SK-N-SH (cell line): ENCODE measurements around the gene AOAH. TPM values are rescaled to one million over a fixed set of nuclear protein-coding genes. Genes with fewer than 3 reads are reported as not detected.

Experiments
- CTCF ChIA-PET: fragments of 300-600, 350-600 bp; formaldehyde crosslinking; extraction: SDS; loops from one replicate; lab custom pipeline; 2021; lab: Yijun Ruan, JAX
- POLR2A ChIA-PET: fragments of 350-600 bp; sonication (Branson Sonifier 250); formaldehyde crosslinking; extraction: SDS; loops from one replicate; lab custom pipeline; 2020; ENCODE audit warnings: antibody characterized with exemption, inconsistent platforms; lab: Yijun Ruan, JAX
- DNase-seq: peaks from one replicate; pipeline ENCODE4 v3.0.0; 2012
- H2AFZ ChIP-seq: fragments of 200-600 bp; sonication (generic); 2 replicates; pipeline ENCODE4 v1.8.1; 2016; ENCODE audit warnings: antibody characterized with exemption, mild to moderate bottlenecking, low read depth
- H3F3A ChIP-seq: fragments of 200-600 bp; sonication (generic); replicated peaks from 2 replicates; pipeline ENCODE3; 2016; ENCODE audit warnings: antibody characterized with exemption, mild to moderate bottlenecking; ENCODE audit not compliant: insufficient read depth
- H3K27ac ChIP-seq, 2 experiments: fragments of 200-500 bp in 1 of 2; fragments of 200-600 bp in 1 of 2; sonication (Bioruptor generic) in 1 of 2; sonication (generic), shearing (Covaris generic) in 1 of 2; 2 replicates each; pipeline versions ENCODE4 v1.5.1 to v1.6.1; 2014 to 2016; ENCODE audit warnings: low read depth in 2 of 2, inconsistent platforms in 1 of 2, low read length in 1 of 2, mild to moderate bottlenecking in 1 of 2, mixed read lengths in 1 of 2
- H3K27me3 ChIP-seq: fragments of 200-600 bp; sonication (generic), shearing (Covaris generic); 2 replicates; pipeline ENCODE4 v1.6.1; 2016; ENCODE audit warnings: mixed run types; ENCODE audit not compliant: insufficient read depth
- H3K36me3 ChIP-seq, 2 experiments: fragments of 200-500 bp in 1 of 2; fragments of 200-600 bp in 1 of 2; sonication (Bioruptor generic) in 1 of 2; sonication (generic) in 1 of 2; replicated peaks in 1 of 2; 2 replicates each; pipeline versions ENCODE3 to v1.5.1; 2014 to 2016; ENCODE audit warnings: low read length in 1 of 2, mild to moderate bottlenecking in 1 of 2; ENCODE audit not compliant: insufficient read depth in 2 of 2, control insufficient read depth in 1 of 2
- H3K4me1 ChIP-seq, 2 experiments: fragments of 200-500 bp in 1 of 2; fragments of 200-600 bp in 1 of 2; sonication (Bioruptor generic) in 1 of 2; sonication (generic), shearing (Covaris generic) in 1 of 2; 2 replicates each; pipeline versions ENCODE4 v1.5.1 to v1.6.1; 2014 to 2016; ENCODE audit warnings: low read depth in 1 of 2, low read length in 1 of 2, mixed run types in 1 of 2; ENCODE audit not compliant: insufficient read depth in 2 of 2, control insufficient read depth in 1 of 2
- H3K4me2 ChIP-seq: fragments of 200-600 bp; sonication (generic), shearing (Covaris generic); 2 replicates; pipeline ENCODE4 v1.6.1; 2017; ENCODE audit warnings: mixed run types
- H3K4me3 ChIP-seq, 2 experiments: fragments of 200-500 bp in 1 of 2; fragments of 200-600 bp in 1 of 2; sonication (Bioruptor generic) in 1 of 2; sonication (generic), shearing (Covaris generic) in 1 of 2; 2 replicates each; pipeline versions ENCODE4 v1.5.1 to v1.8.1; 2014 to 2016; ENCODE audit warnings: low read depth in 2 of 2, inconsistent platforms in 1 of 2, low read length in 1 of 2, mild to moderate bottlenecking in 1 of 2, mixed read lengths in 1 of 2, moderate library complexity in 1 of 2
- H3K79me2 ChIP-seq: fragments of 200-600 bp; sonication (generic); 2 replicates; pipeline ENCODE4 v1.8.1; 2017; ENCODE audit warnings: mild to moderate bottlenecking; ENCODE audit not compliant: insufficient read depth
- H3K9ac ChIP-seq: fragments of 200-600 bp; sonication (generic); 2 replicates; pipeline ENCODE4 v1.6.1; 2017; ENCODE audit warnings: mixed run types
- H3K9me2 ChIP-seq: fragments of 200-600 bp; sonication (generic); 2 replicates; pipeline ENCODE4 v1.6.1; 2017; ENCODE audit warnings: mixed run types
- H3K9me3 ChIP-seq: fragments of 200-600 bp; sonication (generic); 2 replicates; pipeline ENCODE4 v1.6.1; 2017; ENCODE audit warnings: mixed run types, mild to moderate bottlenecking, moderate library complexity
- H4K20me1 ChIP-seq: fragments of 200-600 bp; sonication (generic); 2 replicates; pipeline ENCODE4 v1.6.1; 2017; ENCODE audit warnings: mild to moderate bottlenecking, mixed run types; ENCODE audit not compliant: insufficient read depth
- CTCF ChIP-seq: fragments of 200-600 bp; sonication (generic); IDR thresholded peaks from 2 replicates; pipeline ENCODE4 v1.6.1; 2017; ENCODE audit warnings: antibody characterized with exemption, mild to moderate bottlenecking, moderate library complexity
- ELF1 ChIP-seq: IDR thresholded peaks from 2 replicates; pipeline ENCODE4 v1.4.0; 2012
- EP300 ChIP-seq, 2 experiments: IDR thresholded peaks; 2 replicates each; pipeline versions ENCODE4 v1.4.0 to v1.6.1; 2012; ENCODE audit warnings: borderline replicate concordance in 1 of 2, low read depth in 1 of 2, low read length in 1 of 2
- EZH2phosphoT487 ChIP-seq: fragments of 200-600 bp; sonication (generic); IDR thresholded peaks from 2 replicates; pipeline ENCODE4 v1.6.1; 2017; ENCODE audit warnings: low read depth, mixed run types, mild to moderate bottlenecking, antibody characterized with exemption, moderate library complexity, borderline replicate concordance
- FOXM1 ChIP-seq: IDR thresholded peaks from 2 replicates; pipeline ENCODE4 v1.4.0; 2012; ENCODE audit warnings: low read depth, mild to moderate bottlenecking
- GATA2 ChIP-seq: sonication (generic); formaldehyde crosslinking; IDR thresholded peaks from 2 replicates; pipeline ENCODE4 v1.5.0; 2020; ENCODE audit warnings: mild to moderate bottlenecking, missing genetic modification reagents
- IRF3 ChIP-seq: fragments of 150-350 bp; IDR thresholded peaks from 2 replicates; pipeline ENCODE4 v1.6.1; 2016; ENCODE audit warnings: mild to moderate bottlenecking, low read depth, low read length
- MAX ChIP-seq: IDR thresholded peaks from 2 replicates; pipeline ENCODE4 v1.4.0; 2012; ENCODE audit warnings: low read depth
- MXI1 ChIP-seq: IDR thresholded peaks from 2 replicates; pipeline ENCODE4 v1.6.1; 2012; ENCODE audit warnings: mild to moderate bottlenecking, low read depth, low read length, improper control_type of control experiment
- PBX3 ChIP-seq: IDR thresholded peaks from 2 replicates; pipeline ENCODE4; 2012
- POLR2AphosphoS5 ChIP-seq: IDR thresholded peaks from 2 replicates; pipeline ENCODE4 v1.6.1; 2012; ENCODE audit warnings: low read depth, low read length
- RFX5 ChIP-seq: IDR thresholded peaks from 2 replicates; pipeline ENCODE4 v1.6.1; 2012; ENCODE audit warnings: mild to moderate bottlenecking, improper control_type of control experiment, low read length
- RXRA ChIP-seq: IDR thresholded peaks from 2 replicates; pipeline ENCODE4 v1.4.0; 2012; ENCODE audit warnings: low read depth, mild to moderate bottlenecking, borderline replicate concordance
- SMC3 ChIP-seq: IDR thresholded peaks from 2 replicates; pipeline ENCODE4 v1.6.1; 2012; ENCODE audit warnings: low read depth, low read length, improper control_type of control experiment
- TCF12 ChIP-seq: IDR thresholded peaks from 2 replicates; pipeline ENCODE4 v1.4.0; 2012
- USF1 ChIP-seq: IDR thresholded peaks from 2 replicates; pipeline ENCODE4 v1.4.0; 2012; ENCODE audit warnings: low read depth, borderline replicate concordance
- YY1 ChIP-seq: IDR thresholded peaks from 2 replicates; pipeline ENCODE4 v1.4.0; 2012; ENCODE audit warnings: low read depth, mild to moderate bottlenecking
- ZBTB33 ChIP-seq: IDR thresholded peaks from 2 replicates; pipeline ENCODE4 v1.4.0; 2012; ENCODE audit warnings: low read depth, borderline replicate concordance
- WGBS: methylation state at CpG from one replicate; pipeline ENCODE4 v1.1.6; 2017; ENCODE audit warnings: low lambda C conversion rate; 5-methylcytosine and 5-hydroxymethylcytosine counted together
- polyA plus RNA-seq, 3 experiments: library from polyadenylated mRNA; depleted of rRNA; stranded (reverse); fragments of >200 nt; gene quantifications; 2 replicates each; pipeline ENCODE4 v1.2.3, GENCODE V29; 2012
- TF ChIP-seq, protein P1 (sequence below): IDR thresholded peaks from 2 replicates; pipeline ENCODE4 v1.6.1; 2012; ENCODE audit warnings: mild to moderate bottlenecking, low read depth, low read length, moderate library complexity

The AOAH gene
- polyA plus RNA-seq, 1 of the 3 experiments (the other 2 are of a cell fraction): not detected

DNA sequence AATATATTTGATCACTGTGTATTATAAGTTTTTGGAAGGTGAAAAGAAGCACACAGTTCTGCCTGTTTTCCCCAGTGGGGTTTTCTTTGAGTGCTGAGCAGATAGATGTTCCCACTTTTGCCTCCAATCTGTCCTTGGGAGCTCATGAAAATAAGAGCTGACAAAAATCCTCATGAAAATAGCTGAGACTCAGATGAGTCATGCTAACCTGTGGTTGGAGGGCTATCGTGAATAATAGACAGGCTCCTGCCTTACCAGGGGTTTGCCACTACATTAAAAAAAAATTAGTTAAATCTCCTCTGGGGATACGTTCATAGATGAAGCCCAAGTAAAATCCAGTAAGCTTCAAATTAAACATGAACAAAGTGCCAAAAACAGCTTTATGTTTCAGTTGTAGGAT lies 10.9 kb upstream of the AOAH start:
- Histone ChIP-seq H3K4me2 (no peak overlapping the region), H3K9me3 (no peaks in the 10 kb centered on the region), H3K9ac (no peak overlapping the region), H3K9me2 (no peaks in the 10 kb centered on the region), H3F3A (no peaks in the 10 kb centered on the region), H3K27ac (no peak overlapping the region), H3K4me1 (no peaks in the 10 kb centered on the region; a peak in 1 of 4 replicates), H4K20me1 (no peaks in the 10 kb centered on the region), H2AFZ (no peak overlapping the region), H3K4me3 (no peak overlapping the region), H3K27me3 (no peaks in the 10 kb centered on the region), H3K79me2 (no peaks in the 10 kb centered on the region), H3K36me3 (no peaks in the 10 kb centered on the region)
- WGBS: 17% methylated on average over 2 of the region's 2 CpGs
- TF ChIP-seq FOXM1 (no peak), EZH2phosphoT487 (no peak), YY1 (no peak), MXI1 (no peak), USF1 (no peak), PBX3 (no peak), RFX5 (no peak), ELF1 (no peak), EP300 (IDR thresholded peaks at IDR 0.05; ENCODE audit: borderline replicate concordance in 1 of 2, low read depth in 1 of 2, low read length in 1 of 2) (no peak), POLR2AphosphoS5 (no peak), SMC3 (no peak), IRF3 (no peak), MAX (no peak), GATA2 (CRISPR knock-in tag) (no peak), RXRA (no peak), TCF12 (no peak), ZBTB33 (no peak), CTCF (no peak)
- TF ChIP-seq, protein P1, sequence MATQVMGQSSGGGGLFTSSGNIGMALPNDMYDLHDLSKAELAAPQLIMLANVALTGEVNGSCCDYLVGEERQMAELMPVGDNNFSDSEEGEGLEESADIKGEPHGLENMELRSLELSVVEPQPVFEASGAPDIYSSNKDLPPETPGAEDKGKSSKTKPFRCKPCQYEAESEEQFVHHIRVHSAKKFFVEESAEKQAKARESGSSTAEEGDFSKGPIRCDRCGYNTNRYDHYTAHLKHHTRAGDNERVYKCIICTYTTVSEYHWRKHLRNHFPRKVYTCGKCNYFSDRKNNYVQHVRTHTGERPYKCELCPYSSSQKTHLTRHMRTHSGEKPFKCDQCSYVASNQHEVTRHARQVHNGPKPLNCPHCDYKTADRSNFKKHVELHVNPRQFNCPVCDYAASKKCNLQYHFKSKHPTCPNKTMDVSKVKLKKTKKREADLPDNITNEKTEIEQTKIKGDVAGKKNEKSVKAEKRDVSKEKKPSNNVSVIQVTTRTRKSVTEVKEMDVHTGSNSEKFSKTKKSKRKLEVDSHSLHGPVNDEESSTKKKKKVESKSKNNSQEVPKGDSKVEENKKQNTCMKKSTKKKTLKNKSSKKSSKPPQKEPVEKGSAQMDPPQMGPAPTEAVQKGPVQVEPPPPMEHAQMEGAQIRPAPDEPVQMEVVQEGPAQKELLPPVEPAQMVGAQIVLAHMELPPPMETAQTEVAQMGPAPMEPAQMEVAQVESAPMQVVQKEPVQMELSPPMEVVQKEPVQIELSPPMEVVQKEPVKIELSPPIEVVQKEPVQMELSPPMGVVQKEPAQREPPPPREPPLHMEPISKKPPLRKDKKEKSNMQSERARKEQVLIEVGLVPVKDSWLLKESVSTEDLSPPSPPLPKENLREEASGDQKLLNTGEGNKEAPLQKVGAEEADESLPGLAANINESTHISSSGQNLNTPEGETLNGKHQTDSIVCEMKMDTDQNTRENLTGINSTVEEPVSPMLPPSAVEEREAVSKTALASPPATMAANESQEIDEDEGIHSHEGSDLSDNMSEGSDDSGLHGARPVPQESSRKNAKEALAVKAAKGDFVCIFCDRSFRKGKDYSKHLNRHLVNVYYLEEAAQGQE: no peak
- ChIA-PET POLR2A (no interaction called here), CTCF (interaction anchor here (0.8 to 2.2 kb wide), 5 partner anchors 8 to 248 kb away, joined by 3 to 9 read pairs (median 3); no protein-coding TSS in a partner anchor)
- no peak for DNase-seq
